NCI-H2196 treated with DMSO at 0.1 percent for 48 hours (cell line): Measurements from ENCODE around the gene DIP2C.
"Not testable (repeated sequence)": the region's sequence is repeated elsewhere in the genome, so short reads cannot be mapped to it uniquely, and the experiment has no call there.

Experiments used
- DNase-seq: peaks from one replicate; lab custom pipeline; 2025; ENCODE audit not compliant: unreplicated experiment; lab: John Stamatoyannopoulos, UW

Gene DIP2C

DNA sequence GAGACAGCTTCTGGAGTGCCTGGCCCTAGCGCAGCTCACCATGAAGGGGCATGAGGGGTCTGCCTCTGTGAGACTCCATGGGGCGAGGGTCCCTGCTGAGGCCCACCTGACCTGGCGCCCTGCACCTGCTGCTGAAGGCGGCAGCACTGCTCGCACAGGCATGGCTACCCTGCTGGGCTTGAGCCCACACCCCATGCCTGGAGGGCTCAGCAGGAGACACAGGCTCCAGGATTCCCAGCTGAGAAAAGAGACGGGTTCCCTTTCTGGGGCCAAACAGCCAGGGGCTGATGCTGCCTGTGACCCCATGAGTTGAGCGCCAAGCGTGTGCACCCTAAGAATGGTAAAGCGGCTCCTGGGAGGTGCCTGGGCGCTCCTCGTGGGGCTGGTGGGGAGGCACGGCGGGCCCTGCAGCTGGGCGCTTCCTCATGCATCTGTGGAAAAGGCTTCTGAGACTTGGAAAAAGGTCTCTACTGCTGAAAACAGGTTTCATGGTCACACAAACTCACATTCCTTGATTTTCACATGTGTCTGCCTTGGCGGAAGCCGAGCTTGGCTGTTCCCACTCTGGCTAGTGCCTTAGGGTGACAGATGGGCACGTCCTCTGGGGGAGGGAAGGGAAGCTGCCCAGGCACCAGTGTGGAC, 320.8 kb downstream of the DIP2C start:
- DNase-seq, result no peak

DNA sequence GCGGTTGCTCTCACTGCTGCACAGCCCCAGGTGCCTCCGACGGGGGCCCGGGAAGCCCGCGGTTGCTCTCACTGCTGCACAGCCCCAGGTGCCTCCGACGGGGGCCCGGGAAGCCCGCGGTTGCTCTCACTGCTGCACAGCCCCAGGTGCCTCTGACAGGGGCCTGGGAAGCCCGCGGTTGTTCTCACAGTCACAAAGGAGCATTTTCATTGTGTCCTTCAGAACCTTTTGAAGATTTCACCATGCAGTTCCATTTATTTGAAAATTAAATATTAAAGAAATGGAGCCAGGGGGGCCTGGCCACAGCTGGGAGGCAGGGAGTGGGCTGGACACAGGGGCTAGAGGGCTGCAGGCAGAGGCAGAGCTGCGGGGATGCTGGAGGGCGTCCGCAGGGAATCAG, 321.4 kb downstream of the DIP2C start:
- DNase-seq, result not testable (repeated sequence)

GRCh38 chr10:367636-368035, 321.8 kb downstream of the DIP2C start:
- no peak for DNase-seq

DNA sequence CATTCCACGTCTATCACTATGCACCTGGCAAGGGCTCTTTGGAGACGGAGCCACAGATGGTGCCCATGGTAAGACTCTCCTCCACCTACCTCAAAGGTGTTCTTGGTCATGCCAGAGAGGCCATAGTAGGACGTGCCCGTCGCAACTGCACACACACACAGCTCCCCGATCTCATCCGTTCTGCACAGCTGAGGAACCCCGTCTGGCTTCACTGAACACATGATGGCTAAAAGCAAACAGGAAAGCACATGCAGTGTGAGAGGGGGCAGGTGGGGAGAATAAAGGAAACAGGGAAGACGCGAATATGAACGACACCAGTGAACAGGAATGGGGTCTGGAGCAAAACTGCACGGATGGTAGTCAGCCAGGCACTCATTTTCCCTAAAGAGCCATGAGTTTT, 323.3 kb downstream of the DIP2C start:
- DNase-seq, result no peak

- no peak for DNase-seq
Measured at GRCh38 chr10:364267-364775, 325.1 kb downstream of the DIP2C start.

- no peak for DNase-seq
Measured at GRCh38 chr10:363152-363551, 326.3 kb downstream of the DIP2C start.

DNA sequence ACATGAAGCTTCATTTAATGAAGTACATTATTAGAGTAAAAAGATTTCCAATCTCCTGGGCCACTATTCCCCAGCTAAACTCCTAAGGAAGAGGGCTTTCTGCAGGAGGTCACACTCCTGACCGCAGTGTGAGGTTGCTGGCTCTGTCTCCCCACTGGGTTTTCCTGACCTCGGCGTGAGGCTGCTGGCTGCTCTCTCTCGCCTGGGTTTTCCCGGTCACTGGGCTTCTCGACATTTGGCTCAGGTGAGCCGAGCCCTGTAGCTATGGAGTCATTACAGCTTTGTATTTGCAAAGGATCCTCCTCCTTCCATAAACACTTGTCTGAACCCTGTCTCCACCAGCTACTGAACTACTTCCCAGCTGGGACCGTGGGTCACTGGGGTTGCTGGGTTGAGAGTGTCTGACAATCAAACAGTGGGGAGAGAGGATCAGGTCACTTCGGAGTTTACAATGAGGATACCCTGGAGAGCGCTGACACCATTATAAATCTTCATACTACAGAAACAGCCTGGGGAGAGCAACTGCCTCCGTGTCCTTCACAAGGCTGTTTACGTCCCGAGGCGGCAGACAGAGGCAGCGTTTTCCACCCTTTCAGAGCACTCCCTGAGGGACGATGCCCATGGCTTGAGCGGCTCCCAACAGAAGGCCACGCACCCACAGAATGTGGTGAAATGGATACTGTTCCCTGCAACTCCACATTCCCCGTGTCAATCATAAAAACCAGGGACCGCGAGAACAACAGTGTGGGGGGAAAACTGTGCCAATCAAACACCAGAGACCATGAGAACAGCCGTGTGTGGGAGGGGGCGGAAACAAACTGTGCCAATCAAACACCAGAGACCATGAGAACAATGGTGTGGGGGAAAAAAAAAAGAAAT, 328.0 kb downstream of the DIP2C start:
- no peak for DNase-seq

DNA sequence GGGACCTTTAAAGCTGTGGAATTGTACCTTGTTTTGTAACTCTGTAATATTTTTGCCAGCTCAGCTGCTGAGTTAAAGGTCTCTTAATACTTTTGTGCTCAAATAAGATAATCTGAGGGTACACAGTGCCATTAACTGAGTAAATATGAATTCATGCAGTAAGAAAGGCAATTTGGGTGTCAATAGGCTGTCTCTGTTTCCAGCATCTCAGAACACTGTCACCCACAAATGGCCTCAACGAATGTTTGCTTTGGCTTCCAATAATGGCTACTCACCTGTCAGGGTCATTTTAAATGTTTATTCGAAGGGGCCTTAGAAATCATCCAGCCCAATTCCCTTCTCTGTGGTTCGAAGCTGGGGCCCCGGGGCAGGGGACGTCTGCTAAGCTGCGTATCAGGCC, 328.8 kb downstream of the DIP2C start:
- DNase-seq, result no peak

DNA sequence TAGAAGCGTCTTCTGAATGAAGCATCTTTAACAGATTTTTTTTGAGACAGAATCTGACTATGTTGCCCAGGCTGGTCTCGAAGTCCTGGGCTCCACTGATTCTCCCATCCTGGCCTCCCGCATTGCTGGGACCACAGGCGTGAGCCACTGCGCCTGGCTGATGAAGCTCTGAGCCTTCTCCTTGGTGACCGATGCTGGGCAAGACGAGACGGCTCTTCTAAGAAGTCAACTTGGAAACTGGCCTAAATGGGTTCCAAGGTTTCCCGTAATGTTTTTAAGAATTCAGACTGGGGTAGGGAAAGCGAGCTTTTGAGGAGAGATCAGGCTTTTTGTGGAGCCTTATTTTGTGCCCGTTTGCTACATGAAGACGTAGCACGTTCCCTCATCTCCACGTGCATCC, 329.7 kb downstream of the DIP2C start:
- DNase-seq, result no peak

GRCh38 chr10:359093-359492, 330.4 kb downstream of the DIP2C start:
- no peak for DNase-seq

DNA sequence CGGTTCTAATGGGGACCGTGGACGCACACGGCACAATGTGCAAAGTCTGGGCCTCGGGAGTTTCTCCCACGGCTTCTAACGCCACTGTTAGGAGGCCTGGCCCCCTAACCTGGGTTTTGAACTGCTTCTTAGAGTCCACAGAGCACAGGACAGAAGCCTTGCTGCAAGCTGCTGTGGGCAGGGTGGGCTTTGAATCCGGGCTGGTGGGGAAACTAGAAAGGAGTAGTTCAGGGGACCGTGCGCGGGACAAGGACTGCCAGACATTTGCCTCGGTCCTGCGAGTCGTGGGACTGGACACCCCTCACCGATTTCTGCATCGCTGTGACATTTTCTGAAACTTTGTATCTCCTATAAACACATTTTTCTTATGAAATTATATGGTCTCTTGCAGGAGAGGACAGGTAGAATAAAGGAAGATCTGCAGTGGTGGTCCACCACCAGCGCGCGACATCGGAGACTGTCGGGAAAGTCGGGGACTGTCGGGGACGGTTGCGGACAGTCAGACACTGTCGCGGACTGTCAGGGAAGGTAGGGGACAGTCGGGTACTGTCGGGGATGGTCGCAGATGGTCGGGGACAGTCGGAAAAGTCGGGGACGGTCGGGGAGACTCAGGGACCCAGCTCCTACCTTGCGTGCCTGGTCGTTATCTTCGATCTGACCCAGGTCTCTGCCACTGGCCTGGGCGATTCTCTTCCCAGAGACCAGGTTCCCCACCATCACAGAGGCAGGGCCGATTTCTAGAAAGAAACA, 332.1 kb downstream of the DIP2C start:
- no peak for DNase-seq

- DNase-seq, result no peak
Measured at GRCh38 chr10:356452-356851, 333.0 kb downstream of the DIP2C start.

- no peak for DNase-seq
Measured at GRCh38 chr10:354901-355617, 334.4 kb downstream of the DIP2C start.

DNA sequence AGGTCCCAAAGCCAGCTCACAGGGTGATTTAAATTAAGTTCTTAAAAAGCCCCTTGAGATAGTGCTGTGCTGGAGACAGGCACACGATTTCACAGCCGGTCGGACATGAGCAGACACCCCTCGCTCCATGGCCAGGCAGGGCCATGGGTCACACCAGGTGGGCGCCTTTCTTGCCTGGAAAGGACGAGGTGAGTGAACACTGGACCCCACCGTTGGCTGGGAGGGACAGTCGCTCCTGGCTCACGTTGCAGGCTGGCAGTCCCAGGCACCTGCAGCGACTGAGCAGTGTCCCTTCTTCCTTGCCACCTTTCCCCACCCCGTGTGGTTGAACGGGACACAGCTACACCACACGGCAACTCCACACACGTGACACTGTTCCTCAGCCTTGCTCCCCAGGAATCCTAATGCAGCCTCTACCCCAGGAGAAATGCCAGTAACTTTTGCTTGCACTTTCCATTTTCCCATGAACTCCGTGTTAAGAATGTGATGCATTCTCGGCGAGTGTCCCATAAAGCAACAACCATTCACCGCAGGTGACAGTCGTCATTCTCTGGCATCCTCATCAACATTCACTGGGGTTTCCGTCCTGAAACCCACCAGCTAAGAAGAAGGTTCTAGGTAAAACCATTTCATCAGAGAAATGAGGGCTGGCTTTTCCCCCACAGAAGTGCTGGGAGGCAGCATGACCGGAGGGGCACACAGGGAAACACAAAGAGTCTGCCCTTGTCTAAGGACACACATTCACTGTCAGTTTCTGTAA, 336.8 kb downstream of the DIP2C start:
- DNase-seq, result no peak

- DNase-seq, result no peak
Measured at GRCh38 chr10:351770-352334, 337.6 kb downstream of the DIP2C start.

DNA sequence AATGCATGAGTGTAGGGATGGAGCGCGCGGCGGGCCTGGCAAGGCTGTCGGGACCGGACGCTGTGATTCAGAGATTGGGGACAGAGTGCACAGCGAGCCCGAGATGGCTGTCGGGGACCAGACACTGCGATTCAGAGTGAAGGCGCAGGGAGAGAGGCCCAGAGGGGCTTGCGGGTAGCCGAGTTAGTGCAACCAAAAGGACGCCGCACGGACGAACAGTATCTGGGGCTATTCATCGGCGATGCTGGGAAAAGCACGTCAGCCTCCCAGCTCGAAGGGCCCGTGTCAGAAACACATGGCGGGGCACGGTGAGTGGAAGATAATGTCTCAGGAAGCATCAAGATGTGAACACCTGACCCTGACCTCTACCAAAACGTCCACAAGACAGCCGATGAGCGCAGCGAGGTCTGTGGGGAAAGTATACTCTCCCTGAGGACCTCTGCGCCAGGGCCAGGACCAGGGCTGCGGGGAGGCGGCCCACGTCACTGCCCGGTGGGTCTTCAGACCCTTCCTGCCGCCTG, 338.4 kb downstream of the DIP2C start:
- DNase-seq, result no peak

DNA sequence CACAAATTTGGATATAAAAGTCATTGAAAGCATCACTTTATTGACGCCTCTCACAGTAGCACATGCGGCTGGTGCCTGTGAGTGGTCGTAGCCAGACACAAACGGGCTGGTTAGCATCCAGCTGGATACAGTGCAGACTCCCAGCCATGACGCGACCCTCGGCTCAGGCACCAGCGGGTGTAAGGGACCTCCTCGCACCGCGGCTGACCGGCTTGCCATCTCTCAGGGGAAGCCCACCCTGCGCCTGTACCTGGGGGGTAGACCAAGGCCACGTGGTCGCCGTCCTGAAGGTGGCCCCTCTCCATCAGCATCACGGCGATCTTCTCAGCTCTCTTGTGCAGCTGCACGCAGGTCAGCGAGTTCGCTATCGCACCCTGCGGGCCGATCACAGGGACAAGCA, 340.4 kb downstream of the DIP2C start:
- DNase-seq, result no peak

DNA sequence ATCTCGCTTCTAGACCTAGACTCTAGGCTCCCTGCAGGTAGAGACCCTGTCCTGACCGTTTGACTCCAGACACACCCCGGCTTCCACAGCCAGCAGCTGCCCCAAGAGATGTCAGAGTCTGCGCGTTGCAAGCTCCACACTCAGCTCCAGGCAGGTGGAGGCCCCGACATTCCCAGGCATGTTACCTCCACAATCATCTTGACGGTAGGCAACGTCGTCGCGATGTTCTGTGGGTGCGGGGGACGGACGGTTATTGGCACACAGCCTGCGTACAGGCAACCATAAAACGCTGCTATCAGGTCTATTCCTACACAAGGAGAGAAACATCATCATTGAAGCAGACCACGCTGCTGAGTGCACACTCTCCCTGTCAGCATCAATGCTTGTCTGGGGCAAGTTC, 341.0 kb downstream of the DIP2C start:
- DNase-seq, result no peak

DNA sequence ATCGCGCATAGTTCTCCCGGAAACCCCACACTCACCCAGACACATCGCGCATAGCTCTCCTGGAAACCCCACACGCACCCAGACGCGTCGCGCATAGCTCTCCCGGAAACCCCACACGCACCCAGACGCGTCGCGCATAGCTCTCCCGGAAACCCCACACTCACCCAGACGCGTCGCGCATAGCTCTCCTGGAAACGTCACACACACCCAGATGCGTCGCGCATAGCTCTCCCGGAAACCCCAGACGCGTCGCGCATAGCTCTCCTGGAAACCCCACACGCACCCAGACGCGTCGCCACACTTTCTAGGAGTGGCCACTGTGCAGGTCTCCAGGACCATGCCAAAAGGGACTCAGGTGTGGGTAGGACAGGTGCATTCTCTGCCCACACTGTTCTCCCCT, 341.7 kb downstream of the DIP2C start:
- DNase-seq, result not testable (repeated sequence)

DNA sequence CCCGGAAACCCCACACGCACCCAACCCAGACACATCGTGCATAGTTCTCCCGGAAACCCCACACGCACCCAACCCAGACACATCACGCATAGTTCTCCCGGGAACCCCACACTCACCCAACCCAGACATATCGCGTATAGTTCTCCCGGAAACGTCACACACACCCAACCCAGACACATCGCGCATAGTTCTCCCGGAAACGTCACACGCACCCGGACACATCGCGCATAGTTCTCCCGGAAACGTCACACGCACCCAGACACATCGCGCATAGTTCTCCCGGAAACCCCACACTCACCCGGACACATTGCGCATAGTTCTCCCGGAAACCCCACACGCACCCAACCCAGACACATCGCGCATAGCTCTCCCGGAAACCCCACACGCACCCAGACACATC, 342.3 kb downstream of the DIP2C start:
- not testable (repeated sequence) for DNase-seq
